A549 (cell line): ENCODE data around the gene CSF2. TPM values are rescaled to one million over a fixed set of nuclear protein-coding genes. Genes with fewer than 3 reads are reported as not detected.

Source experiments
- ATAC-seq, 2 experiments: fragments of 200-7000 bp in 1 of 2; fragments of >200 bp in 1 of 2; cut with Nextera tagmentation in 1 of 2; cut with Tn5 transposase in 1 of 2; 3 replicates each; pipeline versions ENCODE4 v1.8.0 to v1.9.1; 2018 to 2020; ENCODE audit warnings: mild to moderate bottlenecking in 1 of 2, moderate library complexity in 1 of 2
- CTCF ChIA-PET: fragments of 300-600 bp; sonication (Branson Sonifier 250); formaldehyde crosslinking; extraction: SDS; loops from one replicate; lab custom pipeline; 2021; ENCODE audit warnings: antibody characterized with exemption, inconsistent platforms; lab: Yijun Ruan, JAX
- POLR2A ChIA-PET: fragments of 350-600 bp; formaldehyde crosslinking; extraction: SDS; loops from one replicate; lab custom pipeline; 2021; ENCODE audit warnings: antibody characterized with exemption, inconsistent platforms; lab: Yijun Ruan, JAX
- DNase-seq, 2 experiments: peaks; one replicate each; pipeline versions ENCODE4 v3.0.0 to v3.0.0-alpha.2; 2011 to 2016; ENCODE audit warnings: low read depth in 1 of 2, low spot score in 1 of 2
- FAIRE-seq: peaks from 2 replicates; lab custom pipeline; 2011; peaks lifted over from hg19 to GRCh38; lab: Jason Lieb, UNC
- H3K27ac ChIP-seq, 2 experiments: fragments of >200 bp; sonication (Bioruptor Twin); formaldehyde crosslinking; 3 replicates each; pipeline ENCODE4 v1.5.1; 2016 to 2017
- H3K4me1 ChIP-seq: fragments of >200 bp; sonication (Bioruptor Twin); formaldehyde crosslinking; 3 replicates; pipeline ENCODE4 v1.6.1; 2016
- H3K4me2 ChIP-seq: fragments of >200 bp; sonication (Bioruptor Twin); formaldehyde crosslinking; 3 replicates; pipeline ENCODE4 v1.6.1; 2016
- H3K4me3 ChIP-seq: fragments of >200 bp; sonication (Bioruptor Twin); formaldehyde crosslinking; 3 replicates; pipeline ENCODE4 v1.5.1; 2016
- H3K9me3 ChIP-seq: fragments of >200 bp; sonication (Bioruptor Twin); formaldehyde crosslinking; 3 replicates; pipeline ENCODE4 v1.6.1; 2016
- BCL3 ChIP-seq: fragments of >200 bp; sonication (Bioruptor Twin); formaldehyde crosslinking; IDR thresholded peaks from 3 replicates; pipeline ENCODE4 v1.6.1; 2016
- BHLHE40 ChIP-seq: IDR thresholded peaks from 2 replicates; pipeline ENCODE4 v1.6.1; 2012; ENCODE audit warnings: low read depth, low read length, inconsistent platforms
- CBX8 ChIP-seq: fragments of 200-600 bp; sonication (generic); IDR thresholded peaks from 2 replicates; pipeline ENCODE4 v1.6.1; 2016
- CEBPB ChIP-seq, 2 experiments: fragments of >200 bp in 1 of 2; sonication (Bioruptor Twin) in 1 of 2; formaldehyde crosslinking in 1 of 2; IDR thresholded peaks; 2 replicates each; pipeline ENCODE4 v1.6.1; 2012 to 2016
- CHD4 ChIP-seq: fragments of 200-600 bp; sonication (generic); IDR thresholded peaks from 2 replicates; pipeline ENCODE4 v1.6.1; 2016; ENCODE audit warnings: antibody characterized with exemption, mild to moderate bottlenecking, borderline replicate concordance
- ESRRA ChIP-seq: fragments of 150-350 bp; IDR thresholded peaks from 2 replicates; pipeline ENCODE4 v1.6.1; 2014; ENCODE audit warnings: mild to moderate bottlenecking, low read length, borderline replicate concordance
- FOSL2 ChIP-seq, 2 experiments: fragments of 450-650 bp in 1 of 2; fragments of >200 bp in 1 of 2; sonication (Bioruptor Twin) in 1 of 2; formaldehyde crosslinking; IDR thresholded peaks; 2 replicates each; pipeline versions ENCODE4 v1.5.0 to v1.6.1; 2016 to 2020; ENCODE audit warnings: mild to moderate bottlenecking in 1 of 2, moderate library complexity in 1 of 2
- FOXS1 ChIP-seq: fragments of 250-450 bp; sonication (Bioruptor Pico); IDR thresholded peaks from 2 replicates; pipeline ENCODE4 v1.5.0; 2020; ENCODE audit warnings: mild to moderate bottlenecking, moderate library complexity
- HEYL ChIP-seq: fragments of 250-450 bp; sonication (Bioruptor Pico); IDR thresholded peaks from 2 replicates; pipeline ENCODE4 v1.8.0; 2021; ENCODE audit warnings: mild to moderate bottlenecking, moderate library complexity
- HMGXB4 ChIP-seq: fragments of 250-450 bp; sonication (Bioruptor Pico); IDR thresholded peaks from 2 replicates; pipeline ENCODE4 v1.5.0; 2021; ENCODE audit warnings: mild to moderate bottlenecking, moderate library complexity, borderline replicate concordance
- MAZ ChIP-seq: fragments of 150-350 bp; IDR thresholded peaks from 2 replicates; pipeline ENCODE4 v1.6.1; 2014; ENCODE audit warnings: antibody characterized with exemption, low read depth, low read length, borderline replicate concordance
- POLR2A ChIP-seq: IDR thresholded peaks from 2 replicates; pipeline ENCODE4 v1.6.1; 2012; ENCODE audit warnings: mild to moderate bottlenecking, low read length
- RCOR1 ChIP-seq: fragments of 150-350 bp; IDR thresholded peaks from 2 replicates; pipeline ENCODE4 v1.6.1; 2014; ENCODE audit warnings: antibody characterized with exemption, low read length, low read depth
- RFX5 ChIP-seq: fragments of 450-650 bp; IDR thresholded peaks from 2 replicates; pipeline ENCODE4 v1.7.1; 2014; ENCODE audit warnings: antibody characterized with exemption, mild to moderate bottlenecking, moderate library complexity
- RNF2 ChIP-seq: fragments of 200-600 bp; sonication (generic); IDR thresholded peaks from 2 replicates; pipeline ENCODE4 v1.6.1; 2016; ENCODE audit warnings: low read depth, mild to moderate bottlenecking, antibody characterized with exemption, moderate library complexity, borderline replicate concordance
- SMC3 ChIP-seq: fragments of >200 bp; sonication (Bioruptor Twin); formaldehyde crosslinking; IDR thresholded peaks from 3 replicates; pipeline ENCODE4 v1.6.1; 2018; ENCODE audit warnings: inconsistent platforms
- SREBF2 ChIP-seq: fragments of 450-650 bp; IDR thresholded peaks from 2 replicates; pipeline ENCODE4 v1.6.1; 2014; ENCODE audit warnings: mild to moderate bottlenecking, moderate library complexity
- ZC3H11A ChIP-seq: fragments of 450-650 bp; IDR thresholded peaks from 2 replicates; pipeline ENCODE4 v1.6.1; 2014; ENCODE audit warnings: antibody characterized with exemption, mild to moderate bottlenecking
- WGBS: methylation state at CpG from one replicate; pipeline ENCODE4 v1.1.6; 2017; ENCODE audit errors: missing lambda C conversion rate; 5-methylcytosine and 5-hydroxymethylcytosine counted together
- polyA plus RNA-seq, 4 experiments: library from polyadenylated mRNA; depleted of rRNA in 3 of 4; stranded (reverse); fragments of >200 nt; fragmentation: RNase III in 1 of 4; extraction: RNeasy Plus Mini Kit Qiagen cat#74134 plus additional on column Dnase treatment in 1 of 4; gene quantifications; 2 replicates in 3 of 4; 3 replicates in 1 of 4; pipeline ENCODE4 v1.2.3, GENCODE V29; 2011 to 2017

CSF2 gene
- polyA plus RNA-seq, 2 of the 4 experiments (the other 2 are of a cell fraction) = not detected

- no peak for ATAC-seq
- no peak for DNase-seq
- CTCF ChIA-PET = no interaction called here
- no peak for TF ChIP-seq RCOR1
- no peak for TF ChIP-seq MAZ
- TF ChIP-seq SREBF2 = no peak
- no peak for TF ChIP-seq HEYL (CRISPR knock-in tag)
- no peak for TF ChIP-seq RFX5
- TF ChIP-seq ESRRA = no peak
- TF ChIP-seq RNF2 = 0 out of 2 replicates have a peak, but pooled peaks have one; percentile 22
- TF ChIP-seq SMC3 = no peak
- no peak for TF ChIP-seq POLR2A
- no peak overlapping the region for H3K27ac ChIP-seq
- no peak for FAIRE-seq
- POLR2A ChIA-PET = no interaction called here
- 0 out of 3 replicates have a peak, but pooled peaks cover 3% of the 10 kb centered on the region for H3K9me3 ChIP-seq
- H3K4me2 ChIP-seq = no peak overlapping the region
- no peaks in the 10 kb centered on the region for H3K4me1 ChIP-seq
- no peak overlapping the region for H3K4me3 ChIP-seq
These were observed 41.4 kb upstream of the CSF2 start for GRCh38 chr5:132032196-132032595.

- FAIRE-seq (no peak), DNase-seq (no peak), ATAC-seq (no peak)
- Histone ChIP-seq H3K4me2 (no peak overlapping the region), H3K9me3 (0 out of 3 replicates have a peak, but pooled peaks cover 3% of the 10 kb centered on the region), H3K4me3 (no peak overlapping the region), H3K4me1 (no peaks in the 10 kb centered on the region), H3K27ac (no peak overlapping the region)
- TF ChIP-seq BHLHE40 = no peak
- TF ChIP-seq CBX8 = peak; percentile 33; the same call in 1 of the 2 replicates
- TF ChIP-seq RNF2 = peak; percentile 56; the same call in 1 of the 2 replicates
- no peak for TF ChIP-seq BCL3
- no peak for TF ChIP-seq FOSL2 (IDR thresholded peaks at IDR 0.05)
- TF ChIP-seq FOSL2 (CRISPR knock-in tag; IDR thresholded peaks at IDR 0.05) = no peak
- 11% methylated on average over 4 of the region's 4 CpGs for WGBS
- ChIA-PET POLR2A (no interaction called here), CTCF (no interaction called here)
These were observed 40.5 kb upstream of the CSF2 start for GRCh38 chr5:132033122-132033521.

GRCh38 chr5:132037353-132037752, 36.2 kb upstream of the CSF2 start:
- no peak for TF ChIP-seq HMGXB4 (CRISPR knock-in tag)
- no peak for TF ChIP-seq ZC3H11A
- TF ChIP-seq CEBPB (IDR thresholded peaks at IDR 0.05) = no peak
- TF ChIP-seq CHD4 = no peak
- no peak for TF ChIP-seq FOXS1 (CRISPR knock-in tag)
- TF ChIP-seq, all 56 proteins: peak for 0
- no peak overlapping the region for H3K4me2 ChIP-seq
- no peaks in the 10 kb centered on the region for H3K4me1 ChIP-seq
- CTCF ChIA-PET = interaction anchor here (2.0 kb wide), 1 partner anchor 26 kb away, joined by 6 read pairs; no protein-coding TSS in a partner anchor
- no peak for FAIRE-seq
- POLR2A ChIA-PET = no interaction called here
- no peak for DNase-seq
- H3K27ac ChIP-seq = no peak overlapping the region
- H3K4me3 ChIP-seq = no peak overlapping the region
- ATAC-seq = no peak
- 4% methylated on average over 2 of the region's 2 CpGs for WGBS
- 0 out of 3 replicates have a peak, but pooled peaks cover 3% of the 10 kb centered on the region for H3K9me3 ChIP-seq

- CTCF ChIA-PET = no interaction called here
- WGBS = 61% methylated on average over 10 of the region's 10 CpGs
- Histone ChIP-seq H3K27ac (no peak overlapping the region), H3K4me1 (no peaks in the 10 kb centered on the region), H3K4me2 (no peak overlapping the region), H3K9me3 (no peaks in the 10 kb centered on the region), H3K4me3 (no peak overlapping the region)
- no peak for FAIRE-seq
- TF ChIP-seq ZC3H11A = no peak
- no peak for ATAC-seq
- no peak for DNase-seq
- POLR2A ChIA-PET = no interaction called here
These were observed 29.4 kb upstream of the CSF2 start for GRCh38 chr5:132044207-132044606.
